ENCODE data around the gene OR6Y1.

Gene OR6Y1

GRCh38 chr1:158554352-158554751 lies at the start of gene OR6Y1:
Gene OR6Y1, minus strand, starts transcription at chr1:158554405. Its CDS starts 6,300 bp downstream, at chr1:158548105.
- no peak for DNase-seq (ENCODE audit: extremely low read depth in 1 of 2, low read depth in 1 of 2)

- no peak for DNase-seq (ENCODE audit: extremely low read depth in 1 of 2, low read depth in 1 of 2)
Observed at GRCh38 chr1:158600735-158601134, 46.5 kb upstream of the OR6Y1 start.

GRCh38 chr1:158586942-158587341 lies 32.7 kb upstream of the OR6Y1 start:
- no peak for DNase-seq (ENCODE audit: extremely low read depth in 1 of 2, low read depth in 1 of 2)

GRCh38 chr1:158583962-158584361 lies 29.8 kb upstream of the OR6Y1 start:
- DNase-seq (ENCODE audit: extremely low read depth in 1 of 2, low read depth in 1 of 2), result no peak

- DNase-seq (ENCODE audit: extremely low read depth in 1 of 2, low read depth in 1 of 2), result no peak
Observed at GRCh38 chr1:158579733-158580132, 25.5 kb upstream of the OR6Y1 start, which contains the start of gene OR10X1. Gene OR10X1, minus strand, starts transcription at chr1:158579899. Its CDS starts 0 bp downstream, at chr1:158579899.

GRCh38 chr1:158577561-158577960 lies 23.4 kb upstream of the OR6Y1 start:
- DNase-seq (ENCODE audit: extremely low read depth in 1 of 2, low read depth in 1 of 2), result no peak

- no peak for DNase-seq (ENCODE audit: extremely low read depth in 1 of 2, low read depth in 1 of 2)
Observed at GRCh38 chr1:158572226-158572625, 18.0 kb upstream of the OR6Y1 start.

- DNase-seq (ENCODE audit: extremely low read depth in 1 of 2, low read depth in 1 of 2), result no peak
Observed at GRCh38 chr1:158570480-158570879, 16.3 kb upstream of the OR6Y1 start, which contains the start of gene OR6P1. Gene OR6P1, minus strand, starts transcription at chr1:158570580. Its CDS starts 6,976 bp downstream, at chr1:158563604.

GRCh38 chr1:158564608-158565007 lies 10.4 kb upstream of the OR6Y1 start:
- DNase-seq (ENCODE audit: extremely low read depth in 1 of 2, low read depth in 1 of 2), result no peak

- no peak for DNase-seq (ENCODE audit: extremely low read depth in 1 of 2, low read depth in 1 of 2)
Observed at GRCh38 chr1:158563853-158564252, 9.6 kb upstream of the OR6Y1 start.

GRCh38 chr1:158559696-158560095 lies 5.5 kb upstream of the OR6Y1 start:
- DNase-seq (ENCODE audit: extremely low read depth in 1 of 2, low read depth in 1 of 2), result no peak

GRCh38 chr1:158552296-158552695 lies 1.9 kb downstream of the OR6Y1 start:
- no peak for DNase-seq (ENCODE audit: extremely low read depth in 1 of 2, low read depth in 1 of 2)

GRCh38 chr1:158547533-158547932 lies 6.7 kb downstream of the OR6Y1 start:
- DNase-seq (ENCODE audit: extremely low read depth in 1 of 2, low read depth in 1 of 2), result no peak

GRCh38 chr1:158537609-158538008 lies 16.6 kb downstream of the OR6Y1 start:
- no peak for DNase-seq (ENCODE audit: extremely low read depth in 1 of 2, low read depth in 1 of 2)

GRCh38 chr1:158534496-158534895 lies 19.7 kb downstream of the OR6Y1 start:
- no peak for DNase-seq (ENCODE audit: extremely low read depth in 1 of 2, low read depth in 1 of 2)

- DNase-seq (ENCODE audit: extremely low read depth in 1 of 2, low read depth in 1 of 2), result no peak
Observed at GRCh38 chr1:158527190-158527815, 26.9 kb downstream of the OR6Y1 start.

- DNase-seq (ENCODE audit: extremely low read depth in 1 of 2, low read depth in 1 of 2), result no peak
Observed at GRCh38 chr1:158521666-158522058, 32.5 kb downstream of the OR6Y1 start.

- no peak for DNase-seq (ENCODE audit: extremely low read depth in 1 of 2, low read depth in 1 of 2)
Observed at GRCh38 chr1:158520955-158521665, 33.1 kb downstream of the OR6Y1 start.

- no peak for DNase-seq (ENCODE audit: extremely low read depth in 1 of 2, low read depth in 1 of 2)
Observed at GRCh38 chr1:158520021-158520420, 34.2 kb downstream of the OR6Y1 start.

GRCh38 chr1:158516966-158517365 lies 37.2 kb downstream of the OR6Y1 start:
- no peak for DNase-seq (ENCODE audit: extremely low read depth in 1 of 2, low read depth in 1 of 2)

- DNase-seq (ENCODE audit: extremely low read depth in 1 of 2, low read depth in 1 of 2), result no peak
Observed at GRCh38 chr1:158509471-158510156, 44.6 kb downstream of the OR6Y1 start.

- DNase-seq (ENCODE audit: extremely low read depth in 1 of 2, low read depth in 1 of 2), result no peak
Observed at GRCh38 chr1:158507511-158507910, 46.7 kb downstream of the OR6Y1 start.
